Transverse colon (tissue), 3 donors: ENCODE results near the gene ABRAXAS1.

ENCODE experiments used
- CTCF ChIP-seq, 5 experiments: fragments of 200-600 bp in 3 of 5; fragments of 450-650 bp in 2 of 5; sonication (generic) in 3 of 5; IDR thresholded peaks; 1 replicate in 2 of 5; 2 replicates in 3 of 5; pipeline ENCODE4 v1.5.1; 2016 to 2017; ENCODE audit warnings: antibody characterized with exemption in 5 of 5, inconsistent platforms in 3 of 5, mild to moderate bottlenecking in 2 of 5, moderate library complexity in 1 of 5
- EP300 ChIP-seq: sonication (generic); formaldehyde crosslinking; IDR thresholded peaks from one replicate; pipeline ENCODE4 v1.6.1; 2017; ENCODE audit warnings: antibody characterized with exemption, low read depth
- POLR2A ChIP-seq: fragments of 450-650 bp; IDR thresholded peaks from one replicate; pipeline ENCODE4 v1.6.1; 2016; ENCODE audit warnings: antibody characterized with exemption, mild to moderate bottlenecking, moderate library complexity

DNA sequence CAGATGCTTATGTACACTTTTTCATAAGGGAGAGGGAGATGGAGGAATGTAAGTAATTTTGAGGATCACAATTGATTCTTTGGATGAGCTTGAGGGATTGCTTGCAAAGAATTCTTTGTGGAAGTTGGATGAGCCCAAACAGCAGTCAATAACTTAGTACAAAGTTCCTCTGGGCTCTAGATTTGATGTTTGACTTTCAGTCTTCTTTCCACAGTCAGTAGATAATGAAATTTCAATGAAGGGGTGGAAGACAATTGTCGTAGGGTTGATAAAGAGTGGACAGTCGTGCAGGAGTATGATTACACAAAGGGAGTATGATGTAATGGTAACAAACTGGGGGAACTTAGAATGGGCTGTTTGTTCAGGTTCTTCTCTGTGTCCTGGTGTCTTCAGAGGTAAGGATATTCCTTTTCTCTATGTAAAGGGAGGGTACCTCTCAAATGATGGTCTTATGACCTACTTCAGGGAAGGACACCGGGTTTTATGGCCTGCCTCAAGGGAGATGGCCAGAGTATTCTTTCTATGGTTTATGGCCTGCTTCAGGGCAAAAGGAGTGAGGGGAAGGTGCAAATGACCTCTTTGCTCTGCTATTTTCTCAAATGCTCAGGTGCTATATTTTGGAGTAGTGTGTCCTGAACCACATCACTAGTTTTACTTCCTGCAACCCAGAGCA lies 1.7 kb upstream of the ABRAXAS1 start:
- TF ChIP-seq POLR2A, result no peak
- no peak for TF ChIP-seq CTCF (IDR thresholded peaks at IDR 0.05)
- TF ChIP-seq EP300, result no peak
